MM.1S (cell line): ENCODE measurements around the gene ASPSCR1.

ENCODE experiments used
- DNase-seq: peaks from one replicate; pipeline ENCODE4 v3.0.0-alpha.2; 2015
- H2AFZ ChIP-seq: fragments of 300-600 bp; sonication (generic); 2 replicates; pipeline ENCODE4 v1.6.0; 2016; ENCODE audit warnings: antibody characterized with exemption, low read length
- H3F3A ChIP-seq: fragments of 300-600 bp; sonication (generic); 2 replicates; pipeline ENCODE4 v1.6.1; 2016; ENCODE audit warnings: mild to moderate bottlenecking, antibody characterized with exemption, low read length, moderate library complexity, mixed read lengths; ENCODE audit not compliant: insufficient read depth
- H3K27ac ChIP-seq: fragments of 300-600 bp; sonication (generic); 2 replicates; pipeline ENCODE4 v1.5.1; 2016; ENCODE audit warnings: mild to moderate bottlenecking, low read length
- H3K27me3 ChIP-seq: fragments of 300-600 bp; sonication (generic); replicated peaks from 2 replicates; pipeline ENCODE4 v1.6.0; 2016; ENCODE audit warnings: low read length; ENCODE audit not compliant: insufficient read depth
- H3K36me3 ChIP-seq: fragments of 300-600 bp; sonication (generic); replicated peaks from 2 replicates; pipeline ENCODE4 v1.6.1; 2016; ENCODE audit warnings: mild to moderate bottlenecking, low read length, mixed read lengths; ENCODE audit not compliant: insufficient read depth
- H3K4me1 ChIP-seq: fragments of 300-600 bp; sonication (generic); 2 replicates; pipeline ENCODE4 v1.6.1; 2016; ENCODE audit warnings: low read length, mixed read lengths
- H3K4me2 ChIP-seq: fragments of 300-600 bp; sonication (generic); 2 replicates; pipeline ENCODE4 v1.6.0; 2016; ENCODE audit warnings: low read depth, low read length
- H3K4me3 ChIP-seq: fragments of 300-600 bp; sonication (generic); 2 replicates; pipeline ENCODE4 v1.5.1; 2016; ENCODE audit warnings: low read length, mixed read lengths
- H3K79me2 ChIP-seq: fragments of 300-600 bp; sonication (generic); 2 replicates; pipeline ENCODE4 v1.6.1; 2016; ENCODE audit warnings: mixed run types, low read length, mixed read lengths
- H3K9ac ChIP-seq: fragments of 300-600 bp; sonication (generic); 2 replicates; pipeline ENCODE4 v1.6.1; 2016; ENCODE audit warnings: low read length, mixed read lengths
- H3K9me2 ChIP-seq: fragments of 300-600 bp; sonication (generic); replicated peaks from 2 replicates; pipeline ENCODE4 v1.6.1; 2016; ENCODE audit warnings: mild to moderate bottlenecking, low read length, mixed read lengths; ENCODE audit not compliant: insufficient read depth
- H3K9me3 ChIP-seq: fragments of 300-600 bp; sonication (generic); replicated peaks from 2 replicates; pipeline ENCODE4 v1.6.1; 2016; ENCODE audit warnings: mild to moderate bottlenecking, low read length, mixed read lengths; ENCODE audit not compliant: insufficient read depth
- H4K20me1 ChIP-seq: fragments of 300-600 bp; sonication (generic); 2 replicates; pipeline ENCODE4 v1.6.1; 2016; ENCODE audit warnings: mild to moderate bottlenecking, low read length, moderate library complexity, mixed read lengths; ENCODE audit not compliant: insufficient read depth
- CTCF ChIP-seq: fragments of 300-600 bp; sonication (generic); IDR thresholded peaks from 2 replicates; pipeline ENCODE4 v1.5.1; 2016; ENCODE audit warnings: antibody characterized with exemption, low read length, mixed read lengths
- EZH2 ChIP-seq: fragments of 300-600 bp; sonication (generic); optimal IDR thresholded peaks from 2 replicates; pipeline ENCODE3; 2017; ENCODE audit warnings: low read depth, mild to moderate bottlenecking, antibody characterized with exemption, low read length, mixed read lengths
- EZH2phosphoT487 ChIP-seq: fragments of 300-600 bp; sonication (generic); IDR thresholded peaks from 2 replicates; pipeline ENCODE4 v1.6.1; 2018; ENCODE audit warnings: antibody characterized with exemption, low read length

ASPSCR1 gene

GRCh38 chr17:82014432-82014831 is 37.0 kb downstream of the ASPSCR1 start:
- Histone ChIP-seq H3K9me3 (no peaks in the 10 kb centered on the region), H3K9ac (no peak overlapping the region), H3K4me3 (no peak overlapping the region), H3K4me2 (no peak overlapping the region), H3K27me3 (no peaks in the 10 kb centered on the region), H2AFZ (no peak overlapping the region), H3K27ac (no peak overlapping the region), H3K9me2 (no peaks in the 10 kb centered on the region), H3K36me3 (no peaks in the 10 kb centered on the region), H4K20me1 (no peaks in the 10 kb centered on the region), H3K79me2 (no peaks in the 10 kb centered on the region), H3F3A (no peaks in the 10 kb centered on the region), H3K4me1 (no peaks in the 10 kb centered on the region)
- no peak for DNase-seq
- TF ChIP-seq EZH2 (no peak), CTCF (no peak), EZH2phosphoT487 (no peak)

DNA sequence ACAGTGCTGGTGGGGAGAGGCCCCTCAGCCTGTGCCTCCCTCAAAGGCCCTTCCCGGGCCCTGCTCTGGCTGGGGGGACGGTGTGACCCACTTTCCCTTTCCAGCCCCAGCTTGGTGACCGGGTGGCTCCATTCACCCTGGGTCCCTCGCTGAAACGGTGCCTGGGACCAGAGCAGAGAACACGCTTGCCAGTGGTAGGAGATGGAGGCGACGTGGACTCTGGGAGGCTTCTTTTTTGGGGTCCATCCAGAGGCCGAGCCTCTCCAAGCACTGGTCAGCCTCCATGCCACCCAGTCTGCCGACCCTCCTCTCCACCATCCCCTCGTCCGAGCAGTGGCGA is 37.5 kb downstream of the ASPSCR1 start:
- no peak for DNase-seq
- Histone ChIP-seq H3K27me3 (no peaks in the 10 kb centered on the region), H4K20me1 (no peaks in the 10 kb centered on the region), H3K4me1 (no peaks in the 10 kb centered on the region), H3K9me2 (no peaks in the 10 kb centered on the region), H3K4me3 (no peak overlapping the region), H3K4me2 (no peak overlapping the region), H3K79me2 (no peaks in the 10 kb centered on the region), H3F3A (no peaks in the 10 kb centered on the region), H3K36me3 (no peaks in the 10 kb centered on the region), H2AFZ (no peak overlapping the region), H3K27ac (no peak overlapping the region), H3K9me3 (no peaks in the 10 kb centered on the region), H3K9ac (no peak overlapping the region)
- TF ChIP-seq CTCF (no peak), EZH2phosphoT487 (no peak), EZH2 (no peak)

DNA sequence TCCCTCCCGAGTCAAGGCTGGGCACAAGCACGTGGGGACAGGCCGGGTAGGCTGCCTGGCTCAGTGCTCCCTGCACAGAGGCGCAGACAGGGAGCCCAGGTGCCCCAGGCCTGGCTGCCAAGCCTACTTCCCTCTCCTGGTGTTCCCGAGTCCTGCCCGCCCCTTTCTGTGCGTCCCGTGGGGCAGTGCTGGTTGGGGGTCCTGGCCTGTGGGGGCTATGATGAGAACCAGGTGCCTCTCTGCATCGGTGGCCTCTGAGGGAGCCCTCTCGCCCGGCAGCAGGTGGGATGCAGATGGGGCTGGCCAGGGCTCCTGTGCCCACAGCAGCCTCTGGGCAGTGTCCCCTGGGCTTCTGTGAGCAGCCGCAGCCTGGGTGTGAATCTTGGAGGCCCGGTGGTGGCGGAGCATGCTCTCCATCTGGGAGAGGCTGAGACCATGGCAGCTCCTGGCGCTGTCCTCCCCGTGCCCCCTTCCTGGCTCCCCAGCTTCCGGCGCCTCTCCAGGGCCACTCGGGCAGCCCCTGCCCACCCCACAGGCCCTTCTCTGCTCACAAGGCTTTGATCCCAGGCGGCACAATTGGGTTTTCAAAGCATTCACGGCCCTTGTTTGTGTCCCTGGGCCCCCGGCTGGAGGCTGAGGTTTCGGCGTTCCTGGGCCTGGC is 38.0 kb downstream of the ASPSCR1 start:
- H2AFZ ChIP-seq: no peak overlapping the region
- no peak overlapping the region for H3K4me3 ChIP-seq
- no peaks in the 10 kb centered on the region for H3K4me1 ChIP-seq
- H3K27me3 ChIP-seq: no peaks in the 10 kb centered on the region
- H3K9me2 ChIP-seq: no peaks in the 10 kb centered on the region
- no peaks in the 10 kb centered on the region for H3F3A ChIP-seq
- TF ChIP-seq EZH2phosphoT487 (no peak), EZH2 (no peak), CTCF (no peak)
- peaks cover 5% of the 10 kb centered on the region; the same call in 1 of the 2 replicates for H3K79me2 ChIP-seq
- DNase-seq: no peak
- H3K9me3 ChIP-seq: no peaks in the 10 kb centered on the region
- no peak overlapping the region for H3K27ac ChIP-seq
- no peak overlapping the region for H3K9ac ChIP-seq
- no peak overlapping the region for H3K4me2 ChIP-seq
- no peaks in the 10 kb centered on the region for H3K36me3 ChIP-seq
- no peaks in the 10 kb centered on the region for H4K20me1 ChIP-seq
